Epithelial cell of esophagus (primary cell): ENCODE measurements around the gene UBE2J2.
A peak's percentile ranks its signal among the peaks of the same experiment; 100 is the strongest.

Experiments used
- DNase-seq: peaks from one replicate; pipeline ENCODE4 v3.0.0; 2010; ENCODE audit warnings: low read depth
- H3K4me3 ChIP-seq: 2 replicates; pipeline ENCODE4 v1.5.1; 2011; ENCODE audit warnings: mild to moderate bottlenecking, low read length, control low read depth
- CTCF ChIP-seq: IDR thresholded peaks from 2 replicates; pipeline ENCODE4 v1.5.1; 2011; ENCODE audit warnings: low read depth, mild to moderate bottlenecking, low read length, control low read depth, inconsistent platforms; ENCODE audit not compliant: insufficient read depth; ENCODE audit errors: missing control alignments

The UBE2J2 gene

GRCh38 chr1:1233567-1233892 lies 40.1 kb downstream of the UBE2J2 start:
- no peak for DNase-seq
- no peak for TF ChIP-seq CTCF
- no peak overlapping the region for H3K4me3 ChIP-seq

GRCh38 chr1:1232796-1233566 lies 40.7 kb downstream of the UBE2J2 start:
- DNase-seq, result no peak
- peak overlapping the region; percentile 19 for H3K4me3 ChIP-seq
- no peak for TF ChIP-seq CTCF

- TF ChIP-seq CTCF, result no peak
- no peak for DNase-seq
Observed at GRCh38 chr1:1232208-1232795, 41.4 kb downstream of the UBE2J2 start, which contains the start of gene B3GALT6. Gene B3GALT6, plus strand, starts transcription at chr1:1232237. Its CDS starts 42 bp downstream, at chr1:1232279.

GRCh38 chr1:1231400-1232207 lies 42.0 kb downstream of the UBE2J2 start, which contains the start of gene SDF4:
Gene SDF4, minus strand, starts transcription at chr1:1232001. Its CDS starts 3,229 bp downstream, at chr1:1228772.
- TF ChIP-seq CTCF, result no peak
- peak within 1 kb of the TSS; percentile 95 for H3K4me3 ChIP-seq
- DNase-seq, result peak; percentile 97

More at GRCh38 chr1:1232208-1232795, 41.4 kb downstream of the UBE2J2 start, which contains the start of gene B3GALT6:
- peak within 1 kb of the TSS; percentile 95 for H3K4me3 ChIP-seq

GRCh38 chr1:1230656-1231399 lies 42.8 kb downstream of the UBE2J2 start:
- peak; percentile 47 for TF ChIP-seq CTCF
- DNase-seq, result peak; percentile 58
- peak overlapping the region; percentile 95 for H3K4me3 ChIP-seq

- no peak for DNase-seq
- no peak overlapping the region for H3K4me3 ChIP-seq
- no peak for TF ChIP-seq CTCF
Observed at GRCh38 chr1:1229770-1230169, 43.9 kb downstream of the UBE2J2 start.
